HG03460 (cell line): Measurements from ENCODE around the gene CETN3.

Experiments
- ATAC-seq: cut with Tn5 transposase; IDR thresholded peaks from one replicate; pipeline ENCODE4 v1.9.1; 2021; ENCODE audit not compliant: unreplicated experiment

Gene CETN3

DNA sequence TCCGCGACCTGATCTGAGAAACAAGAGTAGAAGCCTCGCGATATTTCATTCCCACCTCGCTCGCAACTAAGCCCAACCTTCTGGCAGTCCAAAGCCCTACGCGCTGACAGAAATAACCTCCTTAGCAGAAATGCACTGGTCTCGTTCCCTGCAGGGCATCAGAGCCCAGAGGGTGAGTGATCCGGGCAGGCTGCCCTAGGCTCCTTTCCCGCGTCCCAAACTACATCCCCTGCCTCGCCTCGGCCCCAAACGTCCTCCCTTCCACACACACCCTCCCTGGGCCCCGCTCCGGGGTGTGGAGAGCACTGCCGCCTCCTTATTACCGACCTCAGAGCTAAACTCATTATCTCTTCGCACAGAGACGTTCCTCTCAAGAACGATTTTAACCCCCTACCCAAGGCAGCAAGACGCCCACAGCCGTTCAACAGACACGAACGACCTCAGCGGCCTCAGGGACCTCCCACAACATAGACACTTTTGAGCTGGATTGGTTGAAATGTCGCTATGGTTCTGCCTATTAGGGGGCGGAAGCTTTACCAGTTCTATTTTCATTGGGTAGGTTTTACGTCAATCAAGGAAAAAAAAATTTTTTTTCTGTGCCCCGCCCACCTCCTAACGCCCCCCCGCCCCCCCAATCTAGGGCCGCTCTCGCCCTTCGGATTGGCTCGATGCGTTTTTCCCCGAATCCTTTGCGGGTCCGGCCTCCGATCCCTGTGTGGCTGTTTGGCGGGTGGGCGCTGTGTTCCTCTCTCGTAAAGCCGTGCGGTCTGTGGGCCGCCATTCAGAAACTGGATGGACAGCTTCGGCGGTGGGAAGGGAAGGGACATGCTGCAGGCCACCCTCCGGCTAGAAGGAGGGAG lies at the start of gene CETN3:
CETN3 (minus strand) TSS at position 439 of the 860 bp plus-strand sequence; CDS start at position 344, 95 bp downstream.
- ATAC-seq, result peak; percentile 93

DNA sequence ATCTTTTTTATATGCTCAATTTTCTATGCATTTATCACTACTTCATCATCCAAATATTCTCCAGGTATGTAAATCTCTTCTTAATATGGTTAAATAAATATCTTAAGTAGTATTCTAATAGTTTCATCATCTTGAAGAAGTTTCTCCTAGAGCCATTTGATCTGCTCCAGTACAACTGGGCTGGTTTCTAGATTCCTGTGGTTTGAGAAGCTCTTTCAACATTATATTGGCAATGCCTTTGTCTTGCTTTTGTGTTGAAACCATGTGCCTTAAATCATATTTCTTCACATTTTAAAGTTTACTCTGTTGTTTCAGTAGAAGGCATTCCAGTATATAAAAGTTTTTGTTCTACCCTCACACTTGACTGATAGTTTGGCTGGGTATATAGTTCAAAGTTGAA lies 37.4 kb upstream of the CETN3 start:
- no peak for ATAC-seq

- ATAC-seq, result no peak
These were observed 31.1 kb upstream of the CETN3 start for GRCh38 chr5:90440644-90441043.

DNA sequence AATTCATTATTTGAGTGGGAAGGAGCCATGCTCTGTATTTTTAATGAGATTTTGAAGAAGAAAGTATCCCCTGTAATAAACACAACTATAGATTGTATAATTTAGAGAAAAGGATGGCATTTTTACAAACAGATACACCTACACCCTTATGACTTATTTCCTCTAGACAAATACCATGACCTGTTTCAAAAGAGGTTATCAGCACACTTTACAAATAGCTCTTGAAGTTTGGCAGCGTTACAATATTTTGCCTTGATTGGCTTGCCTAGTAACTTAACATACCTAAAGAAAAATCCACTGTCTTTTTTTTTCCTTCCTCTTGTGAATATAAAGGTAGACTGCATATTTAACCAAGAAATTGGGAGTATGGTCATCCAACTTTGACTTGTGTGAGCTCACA lies 28.5 kb upstream of the CETN3 start:
- no peak for ATAC-seq

- no peak for ATAC-seq
These were observed 28.1 kb upstream of the CETN3 start for GRCh38 chr5:90437663-90438062.

GRCh38 chr5:90434116-90434714 lies 24.7 kb upstream of the CETN3 start:
- ATAC-seq, result peak; percentile 53

DNA sequence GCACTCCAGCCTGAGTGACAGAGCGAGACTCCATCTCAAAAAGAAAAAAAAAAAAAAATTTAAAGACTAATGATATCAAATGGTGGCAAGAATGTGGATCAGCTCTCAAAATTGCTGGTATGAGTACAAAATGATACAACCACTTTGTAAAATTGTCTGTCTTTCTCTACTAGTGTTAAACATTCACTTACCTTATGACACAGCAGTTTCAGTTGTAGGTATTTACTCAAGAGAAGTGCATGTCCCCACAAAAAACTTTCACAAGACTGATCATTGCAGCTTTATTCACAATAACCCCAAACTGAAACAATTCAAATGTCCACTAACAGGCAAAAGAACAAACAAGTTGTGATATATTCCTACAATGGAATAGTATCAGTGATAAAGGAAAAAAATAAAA lies 14.7 kb upstream of the CETN3 start:
- ATAC-seq, result peak; percentile 69

GRCh38 chr5:90421136-90421535 lies 11.6 kb upstream of the CETN3 start:
- ATAC-seq, result no peak

DNA sequence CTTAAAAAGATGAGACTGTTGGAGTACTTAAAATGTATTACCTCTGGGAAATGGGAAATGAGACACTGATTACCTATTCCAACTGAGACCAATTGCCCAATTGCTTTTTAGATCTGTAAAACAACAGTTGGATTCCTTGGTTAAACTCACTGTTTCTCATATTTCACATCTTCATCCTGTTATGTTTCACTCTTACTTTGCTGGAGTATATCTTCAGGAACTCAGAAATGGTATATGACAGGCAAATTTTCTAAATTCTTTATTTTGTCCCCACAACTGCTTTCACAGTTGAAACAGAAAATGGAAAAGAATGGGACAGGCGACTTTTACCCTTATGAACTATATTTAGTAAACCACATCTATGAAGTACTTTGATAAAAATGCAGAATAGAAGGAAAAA lies 8.7 kb upstream of the CETN3 start:
- ATAC-seq, result no peak

GRCh38 chr5:90410178-90410762 lies 714 bp upstream of the CETN3 start:
- ATAC-seq, result no peak

GRCh38 chr5:90408571-90409317 lies 812 bp downstream of the CETN3 start:
- ATAC-seq, result peak; percentile 0

DNA sequence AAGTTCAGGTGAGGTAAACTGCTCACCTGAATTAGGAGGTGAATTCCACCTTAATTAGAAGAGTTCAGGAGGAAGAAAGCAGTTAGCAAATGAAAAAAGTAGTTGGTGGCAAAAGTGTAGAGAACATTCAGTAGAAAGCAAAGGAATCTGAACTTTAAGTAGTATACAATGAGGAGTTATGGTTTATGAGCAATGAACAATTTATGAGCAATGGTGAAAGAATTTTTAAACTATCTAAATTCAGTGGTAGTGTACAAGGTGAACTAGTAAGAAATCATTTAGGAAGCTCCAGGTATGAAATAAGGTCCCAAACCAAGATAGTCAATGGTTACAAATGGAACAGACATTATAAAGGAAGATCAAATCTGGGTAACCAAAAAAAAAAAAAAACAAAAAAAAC lies 3.1 kb downstream of the CETN3 start:
- no peak for ATAC-seq

DNA sequence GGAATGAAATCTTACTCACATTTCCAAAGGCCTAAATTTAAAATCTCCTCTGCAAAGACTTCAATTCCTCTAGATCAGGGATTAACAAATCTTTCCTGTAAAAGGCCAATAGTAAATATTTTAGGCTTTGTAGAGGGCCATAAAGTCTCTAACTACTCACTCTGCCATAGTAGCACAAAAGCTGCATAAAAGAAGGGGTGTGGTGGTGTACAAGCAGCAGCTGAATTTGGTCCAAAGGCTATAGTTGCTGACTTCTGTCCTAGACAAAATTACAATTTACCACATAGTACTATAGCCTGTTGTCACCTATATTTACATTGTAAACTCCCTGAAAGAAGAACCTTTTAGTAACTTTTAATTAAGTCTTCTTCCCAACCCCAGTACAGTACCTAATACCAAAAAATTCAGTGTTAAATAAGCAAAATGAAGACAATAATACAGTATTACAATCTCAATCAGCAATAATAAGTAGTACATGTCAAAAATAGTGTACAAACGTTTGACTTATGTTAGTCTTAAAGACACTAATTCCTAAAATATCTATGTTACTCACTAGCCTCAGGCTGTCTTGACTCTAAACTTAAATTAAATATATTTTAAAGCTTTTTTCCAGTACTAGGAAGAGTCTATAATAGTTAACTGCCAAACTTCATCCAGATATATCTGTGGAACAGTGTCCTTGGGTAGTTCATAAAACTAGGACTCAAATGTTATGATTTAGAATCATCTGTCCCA lies 6.9 kb downstream of the CETN3 start:
- no peak for ATAC-seq

- ATAC-seq, result no peak
These were observed 10.3 kb downstream of the CETN3 start for GRCh38 chr5:90399251-90399650.

- no peak for ATAC-seq
These were observed 10.8 kb downstream of the CETN3 start for GRCh38 chr5:90398726-90399125.

- no peak for ATAC-seq
These were observed 14.6 kb downstream of the CETN3 start for GRCh38 chr5:90395005-90395404.

DNA sequence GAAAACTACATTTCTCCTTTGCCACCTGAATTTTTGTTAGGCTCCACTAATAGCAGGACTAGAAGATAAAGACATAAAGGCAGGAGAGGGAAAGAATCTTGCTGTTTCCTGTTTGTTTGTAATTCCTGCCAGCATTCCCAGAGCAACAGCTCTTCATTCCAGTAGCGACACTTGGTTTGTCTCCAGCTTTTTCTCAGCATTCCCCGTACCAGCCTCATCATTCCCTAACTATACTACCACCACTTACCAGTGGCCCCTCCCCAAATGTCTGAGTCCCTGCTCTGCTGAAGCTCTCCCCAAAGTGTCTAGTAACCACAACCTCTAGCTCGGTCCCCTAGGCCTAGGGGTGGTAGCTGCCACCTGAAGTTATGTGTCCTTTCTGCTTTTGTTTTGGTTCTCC lies 18.6 kb downstream of the CETN3 start:
- no peak for ATAC-seq

- no peak for ATAC-seq
These were observed 19.2 kb downstream of the CETN3 start for GRCh38 chr5:90390326-90390725.

- no peak for ATAC-seq
These were observed 22.0 kb downstream of the CETN3 start for GRCh38 chr5:90387508-90387907.

- ATAC-seq, result no peak
These were observed 23.4 kb downstream of the CETN3 start for GRCh38 chr5:90386099-90386710.
